NK-92 treated with Interleukin-12 subunit alpha and Interleukin-12 subunit beta, amount 100 ng/mL, for 24 hours (cell line): ENCODE results near the gene WDR59.
"Not testable (repeated sequence)": the region's sequence is repeated elsewhere in the genome, so short reads cannot be mapped to it uniquely, and the experiment has no call there.

ENCODE experiments used
- DNase-seq: peaks from one replicate; lab custom pipeline; 2025; lab: John Stamatoyannopoulos, UW

Gene WDR59

GRCh38 chr16:74973304-74973703 is 11.6 kb downstream of the WDR59 start:
- no peak for DNase-seq

GRCh38 chr16:74954763-74955162 is 30.2 kb downstream of the WDR59 start:
- DNase-seq: no peak

- no peak for DNase-seq
Measured at GRCh38 chr16:74951681-74952080, 33.2 kb downstream of the WDR59 start.

- DNase-seq: no peak
Measured at GRCh38 chr16:74951206-74951605, 33.7 kb downstream of the WDR59 start.

- no peak for DNase-seq
Measured at GRCh38 chr16:74950511-74950910, 34.4 kb downstream of the WDR59 start.

GRCh38 chr16:74949309-74949708 is 35.6 kb downstream of the WDR59 start:
- no peak for DNase-seq

GRCh38 chr16:74944466-74944865 is 40.5 kb downstream of the WDR59 start:
- DNase-seq: no peak

GRCh38 chr16:74942977-74943918 is 41.7 kb downstream of the WDR59 start:
- DNase-seq: no peak

GRCh38 chr16:74942566-74942965 is 42.4 kb downstream of the WDR59 start:
- no peak for DNase-seq

GRCh38 chr16:74939688-74940087 is 45.2 kb downstream of the WDR59 start:
- DNase-seq: no peak

- DNase-seq: no peak
Measured at GRCh38 chr16:74936902-74937560, 47.9 kb downstream of the WDR59 start.

- no peak for DNase-seq
Measured at GRCh38 chr16:74931445-74931844, 53.5 kb downstream of the WDR59 start.

- DNase-seq: no peak
Measured at GRCh38 chr16:74929636-74930035, 55.3 kb downstream of the WDR59 start.

GRCh38 chr16:74926805-74927204 is 58.1 kb downstream of the WDR59 start:
- DNase-seq: no peak

- no peak for DNase-seq
Measured at GRCh38 chr16:74923766-74924460, 61.0 kb downstream of the WDR59 start.

- DNase-seq: no peak
Measured at GRCh38 chr16:74922150-74923138, 62.5 kb downstream of the WDR59 start.

- DNase-seq: no peak
Measured at GRCh38 chr16:74921051-74921450, 63.9 kb downstream of the WDR59 start.

GRCh38 chr16:74909665-74910064 is 75.3 kb downstream of the WDR59 start:
- no peak for DNase-seq

- not testable (repeated sequence) for DNase-seq
Measured at GRCh38 chr16:74908759-74909158, 76.2 kb downstream of the WDR59 start.

- DNase-seq: no peak
Measured at GRCh38 chr16:74903901-74904678, 80.8 kb downstream of the WDR59 start.

GRCh38 chr16:74903120-74903519 is 81.8 kb downstream of the WDR59 start:
- DNase-seq: no peak
